Esophagus muscularis mucosa (tissue), 4 donors: ENCODE results near the gene SMIM38.

ENCODE experiments used
- EP300 ChIP-seq: sonication (generic); formaldehyde crosslinking; IDR thresholded peaks from one replicate; pipeline ENCODE4 v1.6.1; 2017; ENCODE audit warnings: antibody characterized with exemption
- POLR2A ChIP-seq: fragments of 450-650 bp; IDR thresholded peaks from one replicate; pipeline ENCODE4 v1.6.1; 2017; ENCODE audit warnings: antibody characterized with exemption, moderate library complexity, mild to moderate bottlenecking, low read depth
- POLR2AphosphoS5 ChIP-seq, 2 donors: sonication (generic); formaldehyde crosslinking; IDR thresholded peaks; one replicate each; pipeline ENCODE4 v1.6.1; 2017; ENCODE audit warnings: antibody characterized with exemption in 2 of 2
- TF ChIP-seq, protein P1 (sequence below), 3 experiments: fragments of 200-600 bp in 2 of 3; fragments of 450-650 bp in 1 of 3; sonication (generic) in 2 of 3; IDR thresholded peaks; one replicate each; pipeline ENCODE4 v1.5.1; 2017 to 2019; ENCODE audit warnings: antibody characterized with exemption in 3 of 3, mild to moderate bottlenecking in 2 of 3, moderate library complexity in 1 of 3

DNA sequence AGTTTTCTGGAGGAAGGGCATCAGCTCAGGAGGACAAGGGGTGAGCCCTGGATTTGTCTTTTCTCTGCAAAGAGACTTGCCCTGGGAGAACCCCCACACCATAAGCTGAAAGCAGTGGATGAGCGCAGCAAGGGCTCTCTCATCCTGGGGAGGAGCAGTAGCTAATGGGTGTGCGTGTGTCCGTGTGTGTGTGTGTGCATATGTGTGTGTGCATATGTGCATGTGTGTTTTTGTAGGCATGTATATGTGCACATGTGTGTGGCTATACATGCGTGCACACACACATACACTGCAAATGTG, 45.3 kb downstream of the SMIM38 start:
- TF ChIP-seq, protein P1, sequence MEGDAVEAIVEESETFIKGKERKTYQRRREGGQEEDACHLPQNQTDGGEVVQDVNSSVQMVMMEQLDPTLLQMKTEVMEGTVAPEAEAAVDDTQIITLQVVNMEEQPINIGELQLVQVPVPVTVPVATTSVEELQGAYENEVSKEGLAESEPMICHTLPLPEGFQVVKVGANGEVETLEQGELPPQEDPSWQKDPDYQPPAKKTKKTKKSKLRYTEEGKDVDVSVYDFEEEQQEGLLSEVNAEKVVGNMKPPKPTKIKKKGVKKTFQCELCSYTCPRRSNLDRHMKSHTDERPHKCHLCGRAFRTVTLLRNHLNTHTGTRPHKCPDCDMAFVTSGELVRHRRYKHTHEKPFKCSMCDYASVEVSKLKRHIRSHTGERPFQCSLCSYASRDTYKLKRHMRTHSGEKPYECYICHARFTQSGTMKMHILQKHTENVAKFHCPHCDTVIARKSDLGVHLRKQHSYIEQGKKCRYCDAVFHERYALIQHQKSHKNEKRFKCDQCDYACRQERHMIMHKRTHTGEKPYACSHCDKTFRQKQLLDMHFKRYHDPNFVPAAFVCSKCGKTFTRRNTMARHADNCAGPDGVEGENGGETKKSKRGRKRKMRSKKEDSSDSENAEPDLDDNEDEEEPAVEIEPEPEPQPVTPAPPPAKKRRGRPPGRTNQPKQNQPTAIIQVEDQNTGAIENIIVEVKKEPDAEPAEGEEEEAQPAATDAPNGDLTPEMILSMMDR (IDR thresholded peaks at IDR 0.05) = no peak
- no peak for TF ChIP-seq POLR2AphosphoS5 (IDR thresholded peaks at IDR 0.05)
- no peak for TF ChIP-seq POLR2A
- no peak for TF ChIP-seq EP300
